HL-60/S4 treated with retinoic acid at 250 ng/mL for 4 days and 3 days (cell line): Measurements from ENCODE around the gene ZBTB42.

Experiments used
- in situ Hi-C: fragments of 300-500 bp; cut with MboI; formaldehyde crosslinking; loops from 2 replicates; pipeline ENCODE4 v1.7.0; 2022; ENCODE audit warnings: low sequenced_read_pairs

Gene ZBTB42

GRCh38 chr14:104794631-104794992 is 6.3 kb upstream of the ZBTB42 start:
- in situ Hi-C loops: no loop called here

- in situ Hi-C loops: no loop called here
These were observed 5.7 kb upstream of the ZBTB42 start, which contains the start of gene AKT1 for GRCh38 chr14:104794993-104795780. Gene AKT1, minus strand, starts transcription at chr14:104795748. Its CDS starts 3,105 bp downstream, at chr14:104792643.

- in situ Hi-C loops: no loop called here
These were observed 4.9 kb upstream of the ZBTB42 start for GRCh38 chr14:104795781-104796686.

- in situ Hi-C loops: no loop called here
These were observed 4.2 kb upstream of the ZBTB42 start for GRCh38 chr14:104796687-104797081.

- in situ Hi-C loops: no loop called here
These were observed 3.5 kb upstream of the ZBTB42 start for GRCh38 chr14:104797115-104798044.

GRCh38 chr14:104798300-104799243 is 2.3 kb upstream of the ZBTB42 start:
- in situ Hi-C loops: no loop called here

GRCh38 chr14:104799244-104800014 is 1.5 kb upstream of the ZBTB42 start:
- in situ Hi-C loops: no loop called here

- in situ Hi-C loops: no loop called here
These were observed 708 bp upstream of the ZBTB42 start for GRCh38 chr14:104800015-104800770.

- in situ Hi-C loops: no loop called here
These were observed 856 bp downstream of the ZBTB42 start for GRCh38 chr14:104801520-104802393.

- in situ Hi-C loops: no loop called here
These were observed 1.7 kb downstream of the ZBTB42 start for GRCh38 chr14:104802394-104803184.

GRCh38 chr14:104803280-104803911 is 2.5 kb downstream of the ZBTB42 start:
- in situ Hi-C loops: no loop called here

GRCh38 chr14:104803912-104804410 is 3.1 kb downstream of the ZBTB42 start:
- in situ Hi-C loops: no loop called here

GRCh38 chr14:104804481-104805325 is 3.8 kb downstream of the ZBTB42 start:
- in situ Hi-C loops: no loop called here

GRCh38 chr14:104805326-104805678 is 4.4 kb downstream of the ZBTB42 start:
- in situ Hi-C loops: no loop called here
